Measurements from ENCODE around the gene SARS1. TPM values are rescaled to one million over a fixed set of nuclear protein-coding genes. Genes with fewer than 3 reads are reported as not detected.

The SARS1 gene
- total and polyA plus RNA-seq, 4 donors: 57.5 to 132 (median 92.8) TPM

GRCh38 chr1:109164538-109164937 is 49.2 kb upstream of the SARS1 start:
- Histone ChIP-seq H3K9me3 (ENCODE audit: control insufficient read depth in 4 of 4, low read length in 3 of 4) (no peaks in the 10 kb centered on the region), H3K4me3 (ENCODE audit: low read depth in 1 of 3, low read length in 3 of 3) (no peak overlapping the region), H3K36me3 (ENCODE audit: control insufficient read depth in 4 of 4, insufficient read depth in 3 of 4, low read depth in 1 of 4, low read length in 3 of 4) (no peaks in the 10 kb centered on the region), H3K27ac (ENCODE audit: low read depth in 1 of 2, low read length in 2 of 2) (no peak overlapping the region), H3K9ac (ENCODE audit: low read depth in 1 of 2, low read length in 2 of 2) (no peak overlapping the region), H3K27me3 (ENCODE audit: control insufficient read depth in 4 of 4, insufficient read depth in 4 of 4, low read length in 3 of 4) (no peaks in the 10 kb centered on the region), H3K4me1 (ENCODE audit: control insufficient read depth in 4 of 4, insufficient read depth in 4 of 4, low read length in 3 of 4) (peaks cover 0 to 7% (median 3%) of the 10 kb centered on the region in 4 donors)
- WGBS: 96% methylated on average over 8 of the region's 8 CpGs
- TF ChIP-seq FOXA2 (IDR thresholded peaks at IDR 0.05) (no peak), EGR1 (IDR thresholded peaks at IDR 0.05; ENCODE audit: low read depth in 2 of 2) (no peak), SP1 (IDR thresholded peaks at IDR 0.05) (no peak), TAF1 (conservative IDR thresholded peaks at IDR 0.05) (no peak), ATF3 (IDR thresholded peaks at IDR 0.05) (no peak), CTCF (IDR thresholded peaks at IDR 0.05; ENCODE audit: low read depth, low read length, missing input control) (no peak), FOXA1 (IDR thresholded peaks at IDR 0.05) (no peak), RXRA (IDR thresholded peaks at IDR 0.05) (no peak), ZBTB33 (IDR thresholded peaks at IDR 0.05) (no peak), NR2F2 (IDR thresholded peaks at IDR 0.05) (no peak), HNF4A (conservative IDR thresholded peaks at IDR 0.05) (no peak), RAD21 (IDR thresholded peaks at IDR 0.05) (no peak), REST (IDR thresholded peaks at IDR 0.05) (no peak), GABPA (IDR thresholded peaks at IDR 0.05 in 1 of 2, conservative IDR thresholded peaks at IDR 0.05 in 1 of 2) (no peak), YY1 (IDR thresholded peaks at IDR 0.05) (no peak), JUND (IDR thresholded peaks at IDR 0.05) (no peak), MAX (IDR thresholded peaks at IDR 0.05) (no peak)
- no peak for DNase-seq (ENCODE audit: low spot score)
